ENCODE results near the gene BCO1. TPM values are rescaled to one million over a fixed set of nuclear protein-coding genes. Genes with fewer than 3 reads are reported as not detected.

Gene BCO1
- total and polyA plus RNA-seq, 2 of the 4 experiments (the other 2 are of a cell fraction), result not detected

Other genes starting within 250 kb of the BCO1 start
- 57.0 and 81.4 TPM in 2 replicates for gene CMC2, start 231.8 kb upstream of the BCO1 start, total RNA-seq (2012; rRNA removed)
- 104 and 108 TPM in 2 replicates for gene CMC2, start 231.8 kb upstream of the BCO1 start, polyA plus RNA-seq (2012; rRNA removed)
- gene CENPN, start 231.5 kb upstream of the BCO1 start, total RNA-seq (2012; rRNA removed), result 22.8 and 34.4 TPM in 2 replicates
- 20.5 and 37.4 TPM in 2 replicates for gene CENPN, start 231.5 kb upstream of the BCO1 start, polyA plus RNA-seq (2012; rRNA removed)
- gene ATMIN, start 202.8 kb upstream of the BCO1 start, total RNA-seq (2012; rRNA removed), result 38.9 and 45.9 TPM in 2 replicates
- gene ATMIN, start 202.8 kb upstream of the BCO1 start, polyA plus RNA-seq (2012; rRNA removed), result 13.5 and 15.8 TPM in 2 replicates
- gene C16orf46, start 161.5 kb upstream of the BCO1 start, total RNA-seq (2012; rRNA removed), result under 0.01 and 0.72 TPM in 2 replicates
- 0.27 and 0.55 TPM in 2 replicates for gene C16orf46, start 161.5 kb upstream of the BCO1 start, polyA plus RNA-seq (2012; rRNA removed)
- gene GCSH, start 142.3 kb upstream of the BCO1 start, total RNA-seq (2012; rRNA removed), result 9.3 and 19.7 TPM in 2 replicates
- 19.5 and 21.2 TPM in 2 replicates for gene GCSH, start 142.3 kb upstream of the BCO1 start, polyA plus RNA-seq (2012; rRNA removed)
- gene GAN, start 76.3 kb downstream of the BCO1 start, total RNA-seq (2012; rRNA removed), result 5.7 and 9.2 TPM in 2 replicates
- 1.0 and 1.1 TPM in 2 replicates for gene GAN, start 76.3 kb downstream of the BCO1 start, polyA plus RNA-seq (2012; rRNA removed)
- gene CMIP, start 206.1 kb downstream of the BCO1 start, total RNA-seq (2012; rRNA removed), result 3.2 and 3.9 TPM in 2 replicates
- 10.2 and 11.6 TPM in 2 replicates for gene CMIP, start 206.1 kb downstream of the BCO1 start, polyA plus RNA-seq (2012; rRNA removed)

Measured in IMR-90 (cell line).